ENCODE measurements around the gene RSPH9. TPM values are rescaled to one million over a fixed set of nuclear protein-coding genes. Genes with fewer than 3 reads are reported as not detected.

The RSPH9 gene
- total and polyA plus RNA-seq, 2 experiments from 2014 or later, result 0.10 to 0.39 TPM

- no peaks in the 10 kb centered on the region for H4K20me1 ChIP-seq (replicated peaks; ENCODE audit: insufficient read depth)
- H2AFZ ChIP-seq, result peak overlapping the region; percentile 9; the same call in 1 of the 2 replicates
- H3K27ac Mint-ChIP-seq, result peak overlapping the region; percentile 92
- peak overlapping the region; percentile 94 for H3K27ac ChIP-seq (ENCODE audit: low read depth)
- H3K27me3 ChIP-seq (ENCODE audit: insufficient read depth), result no peaks in the 10 kb centered on the region
- H3K27me3 Mint-ChIP-seq (ENCODE audit: insufficient read depth, low read depth, poor library complexity), result peaks cover 11% of the 10 kb centered on the region
- no peaks in the 10 kb centered on the region for H3K36me3 Mint-ChIP-seq (ENCODE audit: low read depth)
- DNase-seq (ENCODE audit: low spot score) (no peak), ATAC-seq (no peak)
- H3K36me3 ChIP-seq (ENCODE audit: insufficient read depth), result no peaks in the 10 kb centered on the region
- peak overlapping the region; percentile 54 for H3K4me3 Mint-ChIP-seq
- peak overlapping the region; percentile 43 for H3K4me3 ChIP-seq
- no peaks in the 10 kb centered on the region; the same call in 1 of the 2 replicates for H3F3A ChIP-seq (replicated peaks; ENCODE audit: low read depth)
- H3K4me1 Mint-ChIP-seq, result peaks cover 74% of the 10 kb centered on the region
- H3K9me3 Mint-ChIP-seq, result no peaks in the 10 kb centered on the region; the same call in 2 of the 3 replicates
- H3K9me2 ChIP-seq (ENCODE audit: insufficient read depth), result no peaks in the 10 kb centered on the region
- H3K4me2 ChIP-seq, result peak overlapping the region; percentile 74
- no peaks in the 10 kb centered on the region for H3K79me2 ChIP-seq (replicated peaks; ENCODE audit: insufficient read depth)
- H3K4me1 ChIP-seq (ENCODE audit: insufficient read depth), result peaks cover 56% of the 10 kb centered on the region
- TF ChIP-seq ZNF462 (CRISPR knock-in tag; IDR thresholded peaks at IDR 0.05) (no peak), REST (IDR thresholded peaks at IDR 0.05; ENCODE audit: unreplicated experiment) (no peak), NANOG (IDR thresholded peaks at IDR 0.05; ENCODE audit: borderline replicate concordance) (no peak), EZH2phosphoT487 (IDR thresholded peaks at IDR 0.05; ENCODE audit: unreplicated experiment) (no peak), POLR2AphosphoS5 (IDR thresholded peaks at IDR 0.05; ENCODE audit: low read depth) (no peak), EZH2 (IDR thresholded peaks at IDR 0.05; ENCODE audit: low read depth, unreplicated experiment) (no peak), JUNB (IDR thresholded peaks at IDR 0.05; ENCODE audit: unreplicated experiment) (no peak), ETS1 (IDR thresholded peaks at IDR 0.05) (no peak), ZNF114 (CRISPR knock-in tag; IDR thresholded peaks at IDR 0.05) (no peak)
Measured at GRCh38 chr6:43702171-43702533, 57.3 kb downstream of the RSPH9 start.

All from GM23338 (cell line).